Activated naive CD4-positive, alpha-beta T cell (primary cell): ENCODE data around the gene DISP3.

Experiments
- DNase-seq, 4 experiments: peaks; one replicate each; lab custom pipeline; 2025; lab: John Stamatoyannopoulos, UW

Gene DISP3

GRCh38 chr1:11515368-11516300, 36.7 kb downstream of the DISP3 start:
- no peak for DNase-seq

- no peak for DNase-seq
Measured at GRCh38 chr1:11516961-11517635, 38.1 kb downstream of the DISP3 start.

DNA sequence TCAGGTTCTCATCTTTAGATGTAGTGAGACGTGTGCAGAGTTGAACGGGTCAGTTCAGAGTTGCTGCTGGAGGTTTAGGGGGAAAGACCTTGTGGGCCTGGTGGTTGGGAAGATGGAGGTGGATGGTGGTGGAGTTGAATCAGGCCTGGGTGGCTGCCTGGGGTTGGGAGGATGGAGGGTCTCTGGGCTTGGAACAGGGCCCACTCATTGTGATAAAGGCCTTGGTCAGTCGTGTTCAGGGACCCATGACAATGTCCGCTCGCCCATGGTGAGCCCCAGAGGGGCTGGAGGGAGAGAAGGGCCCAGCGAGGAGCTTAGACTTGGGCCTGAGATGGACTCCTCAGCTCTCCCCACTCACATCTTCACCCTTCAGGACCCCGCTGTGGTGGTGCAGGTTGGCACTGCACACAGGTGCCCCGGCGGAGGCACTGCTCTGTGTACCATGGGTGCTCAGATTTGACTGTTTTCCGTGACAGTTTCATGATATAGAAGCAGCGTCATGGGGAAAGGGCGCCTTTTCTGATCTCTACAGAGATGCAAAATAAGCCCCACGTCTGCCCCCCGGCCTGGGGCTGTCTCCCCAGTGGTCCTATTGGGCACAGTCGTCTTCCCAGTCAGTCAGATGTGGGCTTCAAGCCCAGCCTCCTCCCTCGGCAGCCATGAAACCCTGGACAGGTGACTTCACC, 39.2 kb downstream of the DISP3 start:
- DNase-seq: no peak

- DNase-seq: no peak
Measured at GRCh38 chr1:11518791-11519628, 40.1 kb downstream of the DISP3 start.

DNA sequence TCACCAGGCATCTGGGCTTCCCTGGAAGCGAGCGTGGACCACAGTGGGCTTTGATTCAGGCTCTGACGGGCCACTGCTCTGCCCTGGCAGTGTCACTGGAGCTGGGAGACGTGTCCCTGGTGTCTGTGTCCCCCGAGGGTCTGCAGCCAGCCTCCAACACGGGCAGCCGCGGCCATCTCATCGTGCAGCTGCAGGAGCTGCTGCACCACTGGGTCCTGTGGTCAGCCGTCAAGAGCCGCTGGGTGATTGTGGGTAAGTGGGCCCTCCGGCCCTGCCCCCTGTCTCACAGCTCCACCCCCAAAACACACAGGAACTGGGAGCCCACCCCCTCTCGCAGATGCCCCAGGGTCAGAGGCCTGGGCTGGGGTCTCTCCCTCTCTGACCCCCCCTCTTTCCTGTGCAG, 40.7 kb downstream of the DISP3 start:
- DNase-seq: no peak

DNA sequence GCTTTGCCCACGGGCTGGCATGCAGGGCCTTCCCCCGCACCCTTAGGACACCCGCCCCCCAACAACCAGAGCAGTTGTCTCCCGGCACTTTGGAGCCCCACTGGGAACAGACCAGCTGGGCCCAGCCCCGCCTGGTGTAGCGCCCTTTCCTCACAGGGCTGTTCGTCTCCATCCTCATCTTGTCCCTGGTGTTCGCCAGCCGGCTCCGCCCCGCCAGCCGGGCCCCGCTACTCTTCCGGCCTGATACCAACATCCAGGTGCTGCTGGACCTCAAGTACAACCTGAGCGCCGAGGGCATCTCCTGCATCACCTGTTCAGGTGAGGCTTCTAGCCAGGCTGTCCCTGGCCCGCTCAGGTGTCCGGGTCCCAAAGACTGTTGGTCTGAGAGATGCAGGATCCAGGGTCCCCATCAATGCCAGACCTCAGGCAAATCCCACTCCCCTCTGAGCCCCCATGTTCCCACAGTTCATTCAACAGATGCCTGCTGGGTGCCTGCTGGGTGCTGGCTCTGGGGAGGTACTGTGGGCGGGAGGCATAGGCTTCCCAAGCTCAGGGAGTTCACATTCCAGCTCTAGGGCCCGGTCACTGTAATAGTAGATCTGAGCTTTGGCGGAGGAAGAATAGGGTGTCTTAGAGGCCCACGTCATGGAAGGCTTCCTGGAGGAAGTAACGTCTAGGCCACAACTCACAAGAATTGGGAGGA, 41.7 kb downstream of the DISP3 start:
- no peak for DNase-seq

- no peak for DNase-seq
Measured at GRCh38 chr1:11521582-11522399, 42.8 kb downstream of the DISP3 start.

- DNase-seq: no peak
Measured at GRCh38 chr1:11522400-11523235, 43.7 kb downstream of the DISP3 start.

GRCh38 chr1:11523261-11523660, 44.3 kb downstream of the DISP3 start:
- no peak for DNase-seq

DNA sequence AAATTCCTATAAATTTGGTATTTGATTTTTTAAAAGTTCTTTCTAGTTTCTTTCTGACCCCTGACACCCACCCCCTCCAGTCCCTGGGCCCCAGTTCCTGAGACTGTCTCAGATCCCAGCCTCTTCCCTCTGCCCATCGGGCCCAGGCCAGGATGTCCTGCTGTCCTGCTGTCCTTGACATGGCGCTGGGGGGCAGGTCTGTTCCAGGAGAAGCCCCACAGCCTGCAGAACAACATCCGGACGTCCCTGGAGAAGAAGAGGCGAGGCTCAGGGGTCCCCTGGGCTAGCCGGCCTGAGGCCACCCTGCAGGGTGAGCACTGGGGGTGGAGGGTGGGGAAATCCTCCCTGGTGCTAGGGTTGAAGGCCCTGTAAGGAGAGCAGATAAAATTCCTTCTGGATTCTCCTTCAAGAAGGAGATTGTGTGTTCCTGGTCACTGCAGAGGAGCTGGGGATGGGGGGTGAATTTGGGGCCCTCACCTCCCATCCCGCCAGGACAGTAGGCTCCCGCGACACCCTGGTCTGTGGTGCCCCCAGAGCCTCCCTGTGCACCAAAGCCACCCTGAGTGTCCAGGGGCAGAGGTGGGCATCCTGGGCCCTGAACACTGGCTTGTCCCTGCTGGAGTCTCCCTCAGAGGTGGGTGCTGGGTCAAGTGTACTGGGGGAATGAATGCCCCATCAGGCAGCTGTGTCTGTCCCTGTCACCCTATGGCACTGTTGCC, 45.0 kb downstream of the DISP3 start:
- DNase-seq: no peak

DNA sequence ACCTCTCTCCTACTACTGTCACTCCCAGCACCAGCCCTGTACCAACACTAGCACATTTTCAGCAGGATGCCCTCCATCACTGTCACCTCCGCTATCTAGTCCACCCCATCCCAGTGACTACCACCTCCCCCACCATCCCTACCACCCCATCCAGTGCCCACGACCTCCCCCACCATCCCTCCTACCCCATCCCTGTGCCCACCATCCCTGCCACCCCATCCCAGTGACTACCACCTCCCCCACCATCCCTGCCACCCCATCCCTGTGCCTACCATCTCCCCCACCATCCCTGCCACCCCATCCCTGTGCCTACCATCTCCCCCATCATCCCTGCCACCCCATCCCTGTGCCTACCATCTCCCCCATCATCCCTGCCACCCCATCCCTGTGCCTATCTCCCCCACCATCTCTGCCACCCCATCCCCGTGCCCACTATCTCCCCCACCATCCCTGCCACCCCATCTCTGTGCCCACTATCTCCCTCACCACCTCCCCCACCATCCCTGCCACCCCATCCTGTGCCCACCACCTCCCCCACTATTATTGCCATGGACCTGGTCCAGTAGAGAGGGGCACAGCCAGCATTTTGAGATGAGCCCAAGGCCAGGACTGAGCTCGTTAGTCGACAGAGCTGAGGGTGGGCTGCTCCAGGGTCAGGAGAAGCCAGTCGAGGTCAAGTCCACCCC, 45.7 kb downstream of the DISP3 start:
- DNase-seq: no peak

- no peak for DNase-seq
Measured at GRCh38 chr1:11525151-11525505, 46.2 kb downstream of the DISP3 start.

DNA sequence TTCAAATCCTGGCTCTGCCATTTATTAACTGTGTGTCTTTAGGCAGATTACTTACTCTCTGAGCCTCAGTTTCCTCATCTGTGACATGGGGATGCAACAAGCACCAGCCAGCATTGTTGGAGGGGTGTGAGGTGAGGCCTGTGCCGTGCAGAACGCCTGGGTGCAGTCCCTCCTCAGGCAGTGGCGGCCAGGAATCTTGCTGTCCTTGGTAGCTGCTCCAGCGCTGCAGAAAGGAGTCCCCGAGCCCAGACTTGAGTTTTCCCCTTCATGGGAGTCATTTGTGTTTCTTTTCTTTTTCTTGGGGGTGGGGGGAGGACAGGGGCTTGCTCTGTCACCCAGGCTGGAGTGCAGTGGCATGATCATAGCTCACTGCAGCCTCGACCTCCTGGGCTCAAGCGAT, 46.6 kb downstream of the DISP3 start:
- DNase-seq: no peak

GRCh38 chr1:11526071-11526895, 47.3 kb downstream of the DISP3 start:
- DNase-seq: no peak

GRCh38 chr1:11527541-11528452, 48.8 kb downstream of the DISP3 start:
- no peak for DNase-seq

- no peak for DNase-seq
Measured at GRCh38 chr1:11528611-11529261, 49.8 kb downstream of the DISP3 start.
